HEK293 (cell line): ENCODE data around the gene QRFPR.

ENCODE experiments used
- CTCF ChIA-PET: fragments of 350-600 bp; formaldehyde crosslinking; extraction: SDS; loops from one replicate; lab custom pipeline; 2021; ENCODE audit warnings: antibody characterized with exemption; lab: Yijun Ruan, JAX
- POLR2A ChIA-PET: fragments of 300-600 bp; formaldehyde crosslinking; extraction: SDS; loops from one replicate; lab custom pipeline; 2020; ENCODE audit warnings: antibody characterized with exemption, inconsistent platforms; lab: Yijun Ruan, JAX
- H3K27ac ChIP-seq: fragments of 200-500 bp; sonication (Bioruptor generic); 2 replicates; pipeline ENCODE4 v1.5.1; 2014; ENCODE audit warnings: low read depth, low read length, control low read depth, inconsistent platforms; ENCODE audit errors: extremely low read depth
- H3K36me3 ChIP-seq, 2 experiments: fragments of 200-500 bp in 1 of 2; sonication (Bioruptor generic) in 1 of 2; 1 replicate in 1 of 2; 2 replicates in 1 of 2; pipeline ENCODE4 v1.5.1; 2014 to 2017; ENCODE audit warnings: inconsistent platforms in 2 of 2, low read length in 2 of 2; ENCODE audit not compliant: control insufficient read depth in 2 of 2, insufficient read depth in 1 of 2
- H3K4me1 ChIP-seq: fragments of 200-500 bp; sonication (Bioruptor generic); 2 replicates; pipeline ENCODE4 v1.5.1; 2014; ENCODE audit warnings: mild to moderate bottlenecking, low read length, inconsistent platforms; ENCODE audit not compliant: control insufficient read depth, insufficient read depth
- H3K4me3 ChIP-seq: 2 replicates; pipeline ENCODE4 v1.5.1; 2011; ENCODE audit warnings: low read depth, mild to moderate bottlenecking, control low read depth, low read length, moderate library complexity
- H3K9me3 ChIP-seq: fragments of 200-500 bp; sonication (Bioruptor generic); 2 replicates; pipeline ENCODE4 v1.5.1; 2014; ENCODE audit warnings: low read depth, low read length, inconsistent platforms; ENCODE audit not compliant: control insufficient read depth, insufficient read depth
- CTCF ChIP-seq: fragments of 450-650 bp; formaldehyde crosslinking; IDR thresholded peaks from 2 replicates; pipeline ENCODE4 v1.5.1; 2016; ENCODE audit warnings: missing biosample characterization, missing genetic modification characterization
- EGR2 ChIP-seq: fragments of 450-650 bp; formaldehyde crosslinking; IDR thresholded peaks from 2 replicates; pipeline ENCODE4 v1.5.1; 2016; ENCODE audit warnings: low read depth, missing biosample characterization, missing genetic modification characterization
- FEZF1 ChIP-seq: fragments of 450-650 bp; formaldehyde crosslinking; IDR thresholded peaks from 2 replicates; pipeline ENCODE4 v1.5.1; 2016; ENCODE audit warnings: missing biosample characterization, missing genetic modification characterization
- PRDM4 ChIP-seq: fragments of 450-650 bp; formaldehyde crosslinking; IDR thresholded peaks from 2 replicates; pipeline ENCODE4 v1.5.1; 2017; ENCODE audit warnings: missing biosample characterization, missing genetic modification characterization
- SALL2 ChIP-seq: fragments of 450-650 bp; formaldehyde crosslinking; IDR thresholded peaks from 2 replicates; pipeline ENCODE4 v1.5.0; 2017; ENCODE audit warnings: missing biosample characterization, mild to moderate bottlenecking, missing genetic modification characterization, borderline replicate concordance
- SP7 ChIP-seq: fragments of 450-650 bp; formaldehyde crosslinking; IDR thresholded peaks from 2 replicates; pipeline ENCODE4 v1.5.1; 2016; ENCODE audit warnings: missing biosample characterization, missing genetic modification characterization
- ZNF155 ChIP-seq: fragments of 450-650 bp; formaldehyde crosslinking; IDR thresholded peaks from 2 replicates; pipeline ENCODE4 v1.5.1; 2016; ENCODE audit warnings: missing biosample characterization, missing genetic modification characterization
- ZNF157 ChIP-seq: fragments of 450-650 bp; formaldehyde crosslinking; IDR thresholded peaks from 2 replicates; pipeline ENCODE4 v1.5.1; 2016; ENCODE audit warnings: missing biosample characterization, missing genetic modification characterization
- ZNF18 ChIP-seq: fragments of 450-650 bp; formaldehyde crosslinking; IDR thresholded peaks from 2 replicates; pipeline ENCODE4 v1.5.1; 2016; ENCODE audit warnings: missing biosample characterization, missing genetic modification characterization
- ZNF221 ChIP-seq: fragments of 450-650 bp; formaldehyde crosslinking; IDR thresholded peaks from 2 replicates; pipeline ENCODE4 v1.5.1; 2017; ENCODE audit warnings: missing biosample characterization, missing genetic modification characterization, borderline replicate concordance
- ZNF239 ChIP-seq: fragments of 450-650 bp; formaldehyde crosslinking; IDR thresholded peaks from 2 replicates; pipeline ENCODE4 v1.5.1; 2016; ENCODE audit warnings: missing biosample characterization, missing genetic modification characterization
- ZNF350 ChIP-seq: fragments of 450-650 bp; formaldehyde crosslinking; IDR thresholded peaks from 2 replicates; pipeline ENCODE4 v1.5.0; 2017; ENCODE audit warnings: missing biosample characterization, mild to moderate bottlenecking, missing genetic modification characterization
- ZNF530 ChIP-seq: fragments of 450-650 bp; formaldehyde crosslinking; IDR thresholded peaks from 2 replicates; pipeline ENCODE4 v1.5.1; 2016; ENCODE audit warnings: low read depth, missing biosample characterization, missing genetic modification characterization
- ZNF629 ChIP-seq: fragments of 450-650 bp; formaldehyde crosslinking; IDR thresholded peaks from 2 replicates; pipeline ENCODE4 v1.5.1; 2017; ENCODE audit warnings: missing biosample characterization, missing genetic modification characterization
- ZNF654 ChIP-seq: fragments of 450-650 bp; formaldehyde crosslinking; IDR thresholded peaks from 2 replicates; pipeline ENCODE4 v1.5.1; 2016; ENCODE audit warnings: low read depth, missing biosample characterization, missing genetic modification characterization
- ZSCAN4 ChIP-seq: fragments of 450-650 bp; formaldehyde crosslinking; IDR thresholded peaks from 2 replicates; pipeline ENCODE4 v1.5.1; 2017; ENCODE audit warnings: missing biosample characterization, missing genetic modification characterization

QRFPR gene

GRCh38 chr4:121308828-121309227 is 72.0 kb downstream of the QRFPR start (continued):
- no peak for TF ChIP-seq ZSCAN4

- no peaks in the 10 kb centered on the region for H3K4me1 ChIP-seq
- H3K4me3 ChIP-seq, result no peak overlapping the region
- no peaks in the 10 kb centered on the region for H3K9me3 ChIP-seq
- ChIA-PET POLR2A (no interaction called here), CTCF (interaction anchor here (0.6 to 2.2 kb wide), 23 partner anchors 10 to 1154 kb away, joined by 3 to 19 read pairs (median 3); no protein-coding TSS in a partner anchor)
- TF ChIP-seq SP7 (tag by site-specific recombination), result 0 out of 2 replicates have a peak, but pooled peaks have one; percentile 11
- TF ChIP-seq ZNF18 (tag by site-specific recombination), result no peak
- TF ChIP-seq, all 188 proteins: peak for 1
- no peaks in the 10 kb centered on the region for H3K36me3 ChIP-seq
- no peak overlapping the region for H3K27ac ChIP-seq
Measured at GRCh38 chr4:121308328-121308663, 72.5 kb downstream of the QRFPR start.

GRCh38 chr4:121307445-121308327 is 73.1 kb downstream of the QRFPR start:
- H3K9me3 ChIP-seq, result no peaks in the 10 kb centered on the region
- ChIA-PET CTCF (interaction anchor here (0.5 to 2.2 kb wide), 33 partner anchors 9 to 1154 kb away, joined by 3 to 19 read pairs (median 3); no protein-coding TSS in a partner anchor), POLR2A (no interaction called here)
- no peaks in the 10 kb centered on the region for H3K36me3 ChIP-seq
- no peak overlapping the region for H3K4me3 ChIP-seq
- no peak overlapping the region for H3K27ac ChIP-seq
- H3K4me1 ChIP-seq, result no peaks in the 10 kb centered on the region
- TF ChIP-seq ZNF530 (tag by site-specific recombination), result no peak
- no peak for TF ChIP-seq EGR2 (tag by site-specific recombination)
- peak; percentile 71 for TF ChIP-seq PRDM4 (tag by site-specific recombination)
- TF ChIP-seq ZNF221 (tag by site-specific recombination), result no peak
- TF ChIP-seq CTCF (tag by site-specific recombination), result no peak
- TF ChIP-seq ZNF350 (tag by site-specific recombination), result no peak
- peak; percentile 82 for TF ChIP-seq ZNF654 (tag by site-specific recombination)
- TF ChIP-seq ZNF629 (tag by site-specific recombination), result no peak
- TF ChIP-seq ZNF239 (tag by site-specific recombination), result no peak
- no peak for TF ChIP-seq SALL2 (tag by site-specific recombination)
- no peak for TF ChIP-seq ZNF155 (tag by site-specific recombination)
- no peak for TF ChIP-seq FEZF1 (tag by site-specific recombination)
- no peak for TF ChIP-seq ZNF157 (tag by site-specific recombination)
- TF ChIP-seq, all 188 proteins: peak for 2
